PC-9 (cell line): ENCODE measurements around the gene MERTK. TPM values are rescaled to one million over a fixed set of nuclear protein-coding genes. Genes with fewer than 3 reads are reported as not detected.
"Not testable (repeated sequence)": the region's sequence is repeated elsewhere in the genome, so short reads cannot be mapped to it uniquely, and the experiment has no call there.

Experiments used
- BruUV-seq: library from RNA; stranded (reverse); fragments of 400-500 nt; replicated peaks from 2 replicates; lab custom pipeline; 2021; lab: Mats Ljungman, UMichigan
- CTCF ChIA-PET: fragments of 300-600 bp; sonication (Branson Sonifier 250); formaldehyde crosslinking; loops from one replicate; lab custom pipeline; 2022; ENCODE audit warnings: antibody characterized with exemption; lab: Charles Lee
- POLR2A ChIA-PET: fragments of 300-600 bp; sonication (Branson Sonifier 250); formaldehyde crosslinking; loops from one replicate; lab custom pipeline; 2022; ENCODE audit warnings: antibody characterized with exemption; ENCODE audit not compliant: unreplicated experiment; lab: Charles Lee
- DNase-seq, 2 experiments: peaks; one replicate each; pipeline versions ENCODE4 v3.0.0 to v3.0.0-alpha.2; 2015 to 2022; ENCODE audit warnings: mixed read lengths in 1 of 2
- H2AFZ ChIP-seq: fragments of 200-600 bp; sonication (generic); 2 replicates; pipeline ENCODE4 v1.8.1; 2017; ENCODE audit warnings: antibody characterized with exemption
- H3F3A ChIP-seq: fragments of 200-600 bp; sonication (generic); 2 replicates; pipeline ENCODE4 v1.8.1; 2017; ENCODE audit warnings: antibody characterized with exemption, mild to moderate bottlenecking, low read depth; ENCODE audit not compliant: insufficient read depth
- H3K27ac ChIP-seq: fragments of 200-600 bp; sonication (generic); 2 replicates; pipeline ENCODE4 v1.6.1; 2016; ENCODE audit warnings: mixed run types
- H3K27me3 ChIP-seq: fragments of 200-600 bp; sonication (generic); 2 replicates; pipeline ENCODE4 v1.6.1; 2016; ENCODE audit warnings: low read depth, mixed run types; ENCODE audit not compliant: insufficient read depth
- H3K36me3 ChIP-seq: fragments of 200-600 bp; sonication (generic); 2 replicates; pipeline ENCODE4 v1.6.1; 2016; ENCODE audit warnings: low read depth, mixed run types
- H3K4me1 ChIP-seq: fragments of 200-600 bp; sonication (generic); replicated peaks from 2 replicates; pipeline ENCODE4 v1.6.1; 2016; ENCODE audit warnings: mixed run types; ENCODE audit not compliant: insufficient read depth
- H3K4me2 ChIP-seq: fragments of 200-600 bp; sonication (generic); 2 replicates; pipeline ENCODE4 v1.6.1; 2017; ENCODE audit warnings: mixed run types
- H3K4me3 ChIP-seq: fragments of 200-600 bp; sonication (generic); 2 replicates; pipeline ENCODE4 v1.6.1; 2016; ENCODE audit warnings: mixed run types
- H3K79me2 ChIP-seq: fragments of 200-600 bp; sonication (generic); 2 replicates; pipeline ENCODE4 v1.6.1; 2017; ENCODE audit warnings: low read depth, mixed run types
- H3K9me2 ChIP-seq: fragments of 200-600 bp; sonication (generic); 2 replicates; pipeline ENCODE4 v1.8.1; 2017; ENCODE audit warnings: mild to moderate bottlenecking; ENCODE audit not compliant: insufficient read depth
- H3K9me3 ChIP-seq: fragments of 200-600 bp; sonication (generic); 2 replicates; pipeline ENCODE4 v1.8.1; 2016; ENCODE audit warnings: low read depth; ENCODE audit not compliant: insufficient read depth
- H4K20me1 ChIP-seq: fragments of 200-600 bp; sonication (generic); 2 replicates; pipeline ENCODE4 v1.8.1; 2017; ENCODE audit not compliant: insufficient read depth
- CTCF ChIP-seq: fragments of 200-600 bp; sonication (generic); conservative IDR thresholded peaks from 2 replicates; pipeline ENCODE4 v1.6.1; 2017; ENCODE audit warnings: mixed run types, antibody characterized with exemption, mild to moderate bottlenecking, moderate library complexity
- EZH2 ChIP-seq: fragments of 200-600 bp; sonication (generic); IDR thresholded peaks from 2 replicates; pipeline ENCODE4 v1.8.0; 2017; ENCODE audit warnings: antibody characterized with exemption, low read depth
- intact Hi-C: fragments of 100-400 bp; cut with micrococcal nuclease; formaldehyde crosslinking; loops from one replicate; pipeline ENCODE4 v1.10.0; 2022; ENCODE audit not compliant: unreplicated experiment
- total RNA-seq: library from RNA; stranded (reverse); gene quantifications from 2 replicates; pipeline ENCODE4 v1.2.3, GENCODE V29; 2021

The MERTK gene
- total RNA-seq, 1 experiment from 2014 or later = 1.6 TPM

GRCh38 chr2:111958901-111959300 lies 60.5 kb downstream of the MERTK start:
- no peak overlapping the region for H3K27ac ChIP-seq
- no peak overlapping the region for H3K4me2 ChIP-seq
- no TSS peak for BruUV-seq
- H3K9me3 ChIP-seq = no peaks in the 10 kb centered on the region
- no peaks in the 10 kb centered on the region for H3K27me3 ChIP-seq
- H2AFZ ChIP-seq = no peak overlapping the region
- H3K4me3 ChIP-seq = no peak overlapping the region
- H3K36me3 ChIP-seq = no peaks in the 10 kb centered on the region
- TF ChIP-seq EZH2 = no peak
- TF ChIP-seq CTCF = peak; percentile 25; the same call in 1 of the 2 replicates
- no peaks in the 10 kb centered on the region for H3F3A ChIP-seq
- DNase-seq = no peak
- POLR2A ChIA-PET = no interaction called here
- CTCF ChIA-PET = no interaction called here
- intact Hi-C loops = no loop called here
- H3K4me1 ChIP-seq = no peaks in the 10 kb centered on the region
- H3K9me2 ChIP-seq = no peaks in the 10 kb centered on the region
- no peaks in the 10 kb centered on the region for H3K79me2 ChIP-seq
- no peaks in the 10 kb centered on the region for H4K20me1 ChIP-seq

GRCh38 chr2:111961663-111962062 lies 63.3 kb downstream of the MERTK start:
- POLR2A ChIA-PET = no interaction called here
- no peaks in the 10 kb centered on the region for H3K79me2 ChIP-seq
- intact Hi-C loops = no loop called here
- no peak overlapping the region for H3K4me3 ChIP-seq
- CTCF ChIA-PET = no interaction called here
- no peaks in the 10 kb centered on the region for H3K36me3 ChIP-seq
- no peaks in the 10 kb centered on the region for H3K9me2 ChIP-seq
- peaks cover 10% of the 10 kb centered on the region for H3K4me1 ChIP-seq
- BruUV-seq = no TSS peak
- no peaks in the 10 kb centered on the region for H3F3A ChIP-seq
- no peaks in the 10 kb centered on the region for H4K20me1 ChIP-seq
- no peak overlapping the region for H3K27ac ChIP-seq
- H3K27me3 ChIP-seq = no peaks in the 10 kb centered on the region
- no peak for DNase-seq
- no peaks in the 10 kb centered on the region for H3K9me3 ChIP-seq
- no peak overlapping the region for H2AFZ ChIP-seq
- no peak overlapping the region for H3K4me2 ChIP-seq
- no peak for TF ChIP-seq EZH2
- no peak for TF ChIP-seq CTCF

GRCh38 chr2:111963086-111963485 lies 64.7 kb downstream of the MERTK start:
- H3K27ac ChIP-seq, intact Hi-C loops, H3K4me2 ChIP-seq, H3F3A ChIP-seq, CTCF ChIA-PET, DNase-seq, H3K79me2 ChIP-seq, H3K4me3 ChIP-seq, H3K27me3 ChIP-seq, POLR2A ChIA-PET, BruUV-seq, H3K9me2 ChIP-seq, H3K9me3 ChIP-seq, H4K20me1 ChIP-seq, H3K36me3 ChIP-seq, H2AFZ ChIP-seq: not testable (repeated sequence)
- peaks cover 15% of the 10 kb centered on the region for H3K4me1 ChIP-seq

- H3K4me2 ChIP-seq, H3K27me3 ChIP-seq, BruUV-seq, H3K4me3 ChIP-seq, H3F3A ChIP-seq, H4K20me1 ChIP-seq, intact Hi-C loops, H3K79me2 ChIP-seq, H3K9me3 ChIP-seq, DNase-seq, POLR2A ChIA-PET, H3K36me3 ChIP-seq, CTCF ChIA-PET, H2AFZ ChIP-seq, H3K9me2 ChIP-seq, H3K27ac ChIP-seq: not testable (repeated sequence)
- peaks cover 15% of the 10 kb centered on the region for H3K4me1 ChIP-seq
These were observed 65.1 kb downstream of the MERTK start for GRCh38 chr2:111963508-111963907.
